Measurements from ENCODE around the gene ACYP2. TPM values are rescaled to one million over a fixed set of nuclear protein-coding genes. Genes with fewer than 3 reads are reported as not detected.
"Not testable (repeated sequence)": the region's sequence is repeated elsewhere in the genome, so short reads cannot be mapped to it uniquely, and the experiment has no call there.

ACYP2 gene
- 7.3 TPM for total RNA-seq

DNA sequence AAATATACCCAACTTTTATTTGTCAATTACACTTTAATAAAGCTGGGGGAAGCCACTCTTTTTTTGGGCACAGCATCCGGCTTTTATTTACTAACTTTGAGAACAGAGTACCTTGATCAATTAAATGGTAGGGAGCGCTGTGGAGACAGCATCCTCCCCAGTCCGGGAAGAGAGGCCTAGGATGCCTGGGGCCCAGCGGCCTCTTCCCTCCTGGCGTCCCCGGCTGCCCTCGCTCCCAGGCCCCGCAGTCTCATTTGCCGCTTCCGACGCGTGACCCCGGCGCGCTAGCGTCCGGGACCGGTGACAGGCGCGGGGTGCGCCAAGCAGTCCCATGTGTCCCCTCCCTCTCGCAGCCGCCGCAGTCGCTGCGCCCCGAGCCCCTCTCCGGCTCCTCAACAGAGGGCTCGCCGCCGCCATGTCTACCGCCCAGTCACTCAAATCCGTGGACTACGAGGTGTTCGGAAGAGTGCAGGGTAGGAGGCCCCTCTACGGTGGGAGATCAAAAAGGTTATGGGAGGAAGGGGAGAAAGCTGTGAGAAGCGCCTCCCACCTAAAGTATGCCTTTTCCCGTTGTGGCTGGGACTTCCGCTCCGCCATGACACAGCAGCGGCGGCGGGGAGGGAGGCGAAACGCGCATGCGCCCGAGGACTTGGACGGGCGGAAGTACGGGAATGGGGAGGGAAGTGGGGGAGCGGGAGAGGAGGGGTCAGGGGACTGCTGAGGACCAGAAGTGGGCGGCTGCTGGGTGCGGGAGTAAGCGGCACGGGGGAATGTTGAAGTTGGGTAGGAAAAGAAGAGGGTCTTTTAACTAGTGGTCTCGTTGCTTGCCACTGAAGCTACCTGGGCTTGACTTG lies at the start of gene ACYP2:
Gene ACYP2 (plus strand): TSS at position 332 of the 854 bp plus-strand sequence.
- peak; percentile 93 for ATAC-seq

DNA sequence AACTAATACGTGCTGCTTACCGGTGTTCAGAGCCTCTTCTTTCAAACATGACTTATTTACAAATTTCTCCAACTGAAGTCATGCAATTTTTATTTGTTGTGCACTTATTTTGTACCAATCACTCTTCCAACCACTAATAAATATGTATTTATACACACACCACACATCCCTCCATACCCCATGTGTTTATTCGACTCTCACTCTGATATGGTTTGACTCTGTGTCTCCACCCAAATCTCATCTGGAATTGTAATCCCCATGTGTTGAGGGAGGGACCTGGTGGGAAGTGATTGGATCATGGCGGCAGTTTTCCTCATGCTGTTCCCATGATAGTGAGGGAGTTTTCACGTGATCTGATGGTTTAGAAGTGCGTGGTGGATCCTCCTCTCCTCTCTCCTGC lies 49.5 kb upstream of the ACYP2 start:
- ATAC-seq, result no peak

DNA sequence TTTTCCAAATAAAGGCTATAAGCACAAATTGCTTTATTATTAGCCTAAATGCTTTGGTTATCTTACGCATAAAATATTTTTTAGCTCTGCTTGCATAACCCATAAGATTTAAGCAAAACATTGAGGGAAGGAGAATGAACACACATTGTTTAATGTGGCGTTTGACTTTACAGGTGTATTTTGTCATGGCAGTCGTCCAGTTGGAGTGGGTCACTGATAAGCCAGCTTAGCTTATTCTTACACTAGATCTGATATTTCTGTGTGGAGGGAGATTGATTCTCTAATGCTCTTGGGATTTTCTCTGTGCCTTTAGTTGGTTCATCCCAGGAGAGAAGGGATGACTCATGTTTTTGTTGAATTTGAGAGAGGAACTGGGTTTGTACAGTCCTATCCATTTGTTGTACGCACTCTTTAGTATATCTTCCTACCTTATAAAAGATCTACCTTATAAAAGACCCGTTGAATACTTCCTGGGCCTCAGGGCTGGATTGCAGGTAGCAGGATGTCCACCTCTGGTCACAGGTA lies 47.5 kb upstream of the ACYP2 start:
- ATAC-seq, result no peak

DNA sequence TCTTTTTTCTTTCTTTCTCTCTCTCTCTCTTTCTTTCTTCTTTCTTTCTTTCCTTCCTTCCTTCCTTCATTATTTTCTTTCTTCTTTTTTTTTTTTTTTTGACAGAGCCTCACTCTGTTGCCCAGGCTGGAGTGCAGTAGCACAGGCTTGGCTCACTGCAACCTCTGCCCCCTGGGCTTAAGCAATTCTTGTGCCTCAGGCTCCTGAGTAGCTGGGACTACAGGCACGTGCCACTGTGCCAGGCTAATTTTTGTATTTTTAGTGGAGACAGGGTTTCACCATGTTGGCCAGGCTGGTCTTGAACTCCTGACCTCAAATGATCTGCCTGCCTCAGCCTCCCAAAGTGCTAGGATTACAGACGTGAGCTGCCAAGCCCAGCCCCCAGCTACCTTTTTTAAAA lies 42.9 kb upstream of the ACYP2 start:
- not testable (repeated sequence) for ATAC-seq

DNA sequence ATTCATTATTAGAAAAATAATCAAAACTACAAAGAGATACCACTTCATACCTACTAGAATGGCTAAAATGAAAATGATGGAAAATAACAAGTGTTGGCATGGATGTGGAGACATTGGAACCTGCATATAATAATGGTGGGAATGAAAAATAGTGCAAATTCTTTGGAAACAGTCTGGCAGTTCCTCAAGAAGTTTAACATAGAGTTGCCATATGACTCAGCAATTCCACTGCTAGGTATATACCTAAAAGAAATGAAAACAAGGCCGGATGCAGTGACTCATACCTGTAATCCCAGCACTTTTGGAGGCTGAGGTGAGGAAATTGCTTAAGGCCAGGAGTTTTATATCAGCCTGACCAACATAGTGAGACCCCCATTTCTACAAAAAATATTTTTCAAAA lies 41.6 kb upstream of the ACYP2 start:
- ATAC-seq, result peak; percentile 92

DNA sequence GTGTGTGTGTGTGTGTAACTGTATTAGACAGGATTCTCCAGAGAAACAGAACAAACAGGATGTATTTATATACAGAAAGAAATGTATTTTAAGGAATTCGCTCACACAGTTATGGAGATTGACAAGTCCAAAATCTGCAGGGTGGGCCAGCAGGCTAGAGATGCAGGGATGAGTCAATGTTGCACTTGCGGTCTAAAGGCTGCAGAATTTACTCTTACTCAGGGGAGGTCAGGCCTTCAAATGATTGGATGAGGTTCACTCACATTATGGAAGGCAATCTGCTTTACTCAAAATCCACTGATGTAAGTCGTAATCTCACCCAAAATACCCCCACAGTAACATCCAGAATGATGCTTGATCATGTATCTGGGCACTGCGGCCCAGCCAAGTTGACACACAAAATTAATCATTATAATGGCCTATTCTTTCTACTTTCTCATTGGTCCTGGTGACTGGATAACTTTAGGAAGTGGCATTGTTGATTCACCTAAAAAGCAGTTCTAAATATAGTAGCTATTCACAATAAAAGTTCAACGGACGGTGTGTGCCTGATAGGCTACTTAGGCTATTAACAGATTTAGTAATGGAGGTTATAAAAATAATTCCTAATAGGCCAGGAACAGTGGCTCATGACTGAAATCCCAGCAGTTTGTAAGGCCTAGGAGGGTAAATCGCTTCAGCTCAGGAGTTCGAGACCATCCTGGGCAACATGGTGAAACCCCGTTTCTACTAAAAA lies 40.6 kb upstream of the ACYP2 start:
- no peak for ATAC-seq

DNA sequence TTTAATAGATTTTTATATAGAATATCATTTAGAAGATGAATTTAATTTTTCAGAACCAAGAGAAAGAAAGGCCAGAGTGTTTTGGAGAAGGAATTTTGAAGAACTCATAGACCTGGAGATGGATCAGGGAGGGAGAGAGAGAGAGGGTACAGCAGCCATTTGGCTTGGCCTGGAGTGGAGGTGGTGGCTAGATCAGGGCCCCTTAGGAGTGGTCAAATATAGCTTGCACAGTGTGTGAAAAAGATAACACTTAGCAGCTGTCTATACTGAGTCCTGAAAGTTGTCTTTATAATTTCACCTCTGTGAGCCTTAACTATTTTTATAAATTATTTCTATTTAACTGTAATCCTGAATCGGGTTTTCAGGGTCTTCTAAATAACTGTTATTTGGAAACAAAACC lies 38.8 kb upstream of the ACYP2 start:
- no peak for ATAC-seq

DNA sequence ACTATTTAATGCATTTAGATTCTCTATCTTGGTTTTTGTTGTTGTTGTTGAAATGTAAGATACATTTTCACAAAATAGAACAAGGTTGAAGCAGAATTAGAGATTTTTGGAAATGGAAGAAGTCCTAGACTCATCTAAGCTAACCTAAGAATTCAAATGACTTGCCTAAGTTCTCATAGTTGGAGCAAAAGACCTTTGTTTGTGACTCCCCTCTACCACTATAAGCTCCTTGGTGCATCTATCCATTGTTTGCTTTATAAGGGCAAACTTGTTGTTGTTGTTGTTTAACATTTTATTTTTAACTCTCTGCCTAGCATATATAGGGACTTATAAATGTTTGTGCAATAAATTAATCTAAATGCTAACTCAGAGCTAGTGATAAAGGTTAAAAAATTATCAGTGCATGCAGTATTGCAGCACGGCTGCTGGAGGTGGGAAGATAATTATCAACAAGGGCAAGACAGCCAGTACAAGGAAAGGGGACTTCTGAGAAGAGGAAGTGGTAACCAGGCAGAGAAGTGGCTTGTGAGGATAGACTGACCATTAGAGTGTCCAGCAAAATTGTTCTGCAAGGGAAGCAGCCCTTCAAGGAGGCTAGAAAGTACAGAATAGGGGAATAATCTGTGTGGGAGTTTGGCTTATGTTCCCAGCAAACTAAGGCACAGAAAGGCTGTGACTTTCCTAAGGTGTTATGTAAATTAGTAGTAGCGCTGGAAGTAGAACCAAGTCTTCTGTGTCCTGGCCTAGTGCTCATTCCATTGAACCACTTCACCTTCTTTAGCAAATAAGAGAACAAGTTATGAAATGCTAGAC lies 38.1 kb upstream of the ACYP2 start:
- no peak for ATAC-seq

DNA sequence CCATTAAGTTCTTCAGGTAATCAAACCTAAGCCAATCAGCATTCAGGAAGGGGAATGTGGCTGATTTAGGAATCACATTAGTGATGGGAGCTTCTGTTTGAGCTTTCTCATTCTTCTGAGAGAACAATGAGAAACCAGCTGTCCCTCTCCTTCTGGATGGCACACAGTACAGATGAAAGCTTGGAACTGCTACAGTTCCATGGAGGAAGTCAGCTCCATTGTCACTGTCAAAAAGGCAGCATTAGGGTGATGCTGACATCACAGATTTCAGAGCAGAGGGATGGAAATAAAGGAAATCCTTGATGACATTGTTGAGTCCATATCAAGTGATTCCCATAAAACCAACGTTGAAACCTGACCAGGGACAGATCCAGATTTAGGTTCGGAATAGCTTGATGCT lies 36.1 kb upstream of the ACYP2 start:
- no peak for ATAC-seq

DNA sequence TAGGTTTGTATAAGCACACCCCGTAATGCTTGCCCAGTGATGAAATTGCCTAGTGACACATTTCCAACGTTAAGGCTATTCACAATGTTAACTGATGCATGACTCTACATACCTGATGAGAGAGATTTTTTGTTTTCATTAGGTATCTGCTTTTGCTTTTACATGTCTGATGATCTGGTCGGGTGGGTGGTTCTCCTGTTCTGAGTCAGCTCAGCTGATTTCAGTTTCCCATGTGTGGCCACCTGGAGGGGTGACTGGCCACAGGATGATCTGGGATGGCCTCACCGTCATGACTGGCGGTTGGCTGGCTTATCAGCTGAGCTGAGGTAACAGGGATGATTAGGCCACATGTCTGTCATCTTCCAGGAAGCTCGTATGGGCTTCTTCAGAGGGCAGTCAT lies 33.8 kb upstream of the ACYP2 start:
- peak; percentile 95 for ATAC-seq

DNA sequence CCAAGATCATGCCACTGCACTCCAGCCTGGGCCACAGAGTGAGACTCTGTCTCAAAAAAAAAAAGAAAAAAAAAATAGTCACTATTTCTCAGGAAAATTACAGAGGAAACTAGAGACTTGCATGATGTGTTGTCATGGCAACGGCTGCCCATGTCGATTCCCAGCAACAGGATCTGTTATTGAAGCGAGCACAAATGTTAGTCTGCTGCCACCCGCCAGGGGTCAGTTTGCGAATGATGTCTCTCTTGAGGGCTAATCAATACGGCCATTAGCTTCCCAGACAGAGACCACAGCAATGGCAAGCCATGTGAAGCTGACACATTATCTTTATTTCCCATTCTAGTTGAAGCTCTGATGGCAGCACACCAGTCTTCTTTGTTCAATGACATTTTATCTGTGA lies 32.4 kb upstream of the ACYP2 start:
- ATAC-seq, result no peak

DNA sequence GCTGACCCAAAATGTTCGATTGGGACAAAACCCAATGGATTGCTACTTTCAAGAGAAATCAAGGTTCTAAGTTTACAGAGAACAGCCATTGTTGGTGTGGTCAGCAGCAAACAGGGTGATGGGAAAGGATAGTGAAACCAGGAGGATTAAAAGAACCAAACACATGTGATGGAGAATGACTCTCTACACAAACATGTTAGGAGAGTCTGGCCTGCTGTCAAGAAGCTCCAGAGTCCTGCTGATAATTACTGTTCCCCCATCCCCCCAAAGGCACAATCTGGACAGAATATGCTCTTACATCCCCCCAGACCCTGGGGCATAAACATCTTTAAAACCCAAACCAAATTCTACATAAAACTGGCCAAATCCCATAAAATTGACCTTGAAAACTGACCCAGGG lies 32.0 kb upstream of the ACYP2 start:
- ATAC-seq, result no peak

DNA sequence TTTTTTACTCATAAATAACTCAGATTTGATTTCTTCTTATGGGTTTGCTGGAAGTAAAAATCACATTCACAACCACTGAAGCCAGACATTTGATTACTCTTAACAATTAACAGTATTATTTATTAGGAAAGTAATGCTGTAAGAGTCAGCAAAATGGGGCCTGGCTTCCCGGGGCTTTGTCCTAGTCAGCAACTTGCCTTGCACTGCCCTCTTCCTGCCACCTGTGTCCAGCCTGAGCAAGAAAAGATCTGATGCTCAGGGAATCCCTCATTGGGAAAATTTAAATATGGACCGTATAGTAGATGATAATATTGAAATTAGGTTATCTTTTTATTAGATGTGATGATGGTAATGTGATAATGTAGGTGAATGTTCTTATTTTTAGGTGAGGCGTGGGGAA lies 30.8 kb upstream of the ACYP2 start:
- no peak for ATAC-seq

DNA sequence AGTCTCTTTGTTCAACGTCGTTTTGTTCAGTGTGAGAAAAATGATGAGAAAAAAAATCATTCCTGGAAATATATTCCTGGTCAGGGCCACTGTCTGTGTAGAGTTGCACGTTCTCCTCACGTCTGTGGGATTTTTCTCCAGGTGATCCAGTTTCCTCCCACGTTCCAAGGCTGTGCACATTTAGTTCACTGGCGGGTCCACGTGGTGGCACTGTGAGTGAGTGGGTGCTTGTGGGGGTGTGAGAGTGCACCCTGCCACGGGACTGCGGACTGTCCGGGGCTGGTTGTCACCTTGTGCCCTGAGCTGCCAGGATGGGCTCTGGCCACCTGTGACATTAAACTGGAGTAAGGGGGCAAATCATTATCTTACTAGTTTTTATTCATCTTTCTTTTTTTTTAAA lies 30.3 kb upstream of the ACYP2 start:
- ATAC-seq, result no peak

DNA sequence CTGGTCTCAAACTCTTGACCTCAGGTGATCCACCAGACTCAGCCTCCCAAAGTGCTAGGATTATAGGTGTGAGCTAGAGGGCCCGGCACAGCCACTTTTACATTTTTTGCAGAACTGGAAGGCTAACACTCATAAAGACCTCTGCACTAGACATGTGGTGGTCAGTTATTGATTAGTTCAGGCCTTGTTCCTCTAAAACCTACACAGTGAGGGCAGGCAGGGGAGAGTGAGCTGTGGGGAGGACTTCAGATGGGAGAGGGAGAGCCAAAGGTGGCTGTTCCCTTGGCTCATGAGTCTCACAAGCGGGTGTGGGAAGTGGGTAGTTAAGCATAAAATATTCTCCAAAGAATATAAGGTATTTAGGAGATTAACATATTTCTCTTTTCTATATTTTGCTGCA lies 29.3 kb upstream of the ACYP2 start:
- ATAC-seq, result no peak

DNA sequence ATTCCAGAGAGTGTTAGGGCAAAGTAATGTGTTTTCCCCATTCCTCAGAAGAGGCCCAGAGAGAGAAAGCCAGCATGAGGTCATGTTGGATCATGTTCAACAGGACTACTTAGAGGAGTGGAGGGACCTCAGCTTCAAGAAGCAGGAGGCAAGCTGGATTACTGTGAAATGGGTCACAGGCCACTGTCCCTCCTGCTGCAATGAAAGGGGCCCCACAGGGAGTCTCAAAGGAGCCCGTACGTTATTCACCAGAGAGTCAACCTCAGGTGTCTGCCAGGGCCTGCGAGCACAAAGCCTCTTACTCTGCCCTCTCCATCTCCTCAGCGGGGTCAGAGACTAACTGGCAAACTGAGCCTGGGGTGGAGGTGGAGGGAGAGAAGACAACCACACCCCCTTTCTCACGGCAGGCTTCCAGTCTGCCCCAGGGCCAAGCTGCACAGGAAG lies 27.2 kb upstream of the ACYP2 start:
- peak; percentile 20 for ATAC-seq

DNA sequence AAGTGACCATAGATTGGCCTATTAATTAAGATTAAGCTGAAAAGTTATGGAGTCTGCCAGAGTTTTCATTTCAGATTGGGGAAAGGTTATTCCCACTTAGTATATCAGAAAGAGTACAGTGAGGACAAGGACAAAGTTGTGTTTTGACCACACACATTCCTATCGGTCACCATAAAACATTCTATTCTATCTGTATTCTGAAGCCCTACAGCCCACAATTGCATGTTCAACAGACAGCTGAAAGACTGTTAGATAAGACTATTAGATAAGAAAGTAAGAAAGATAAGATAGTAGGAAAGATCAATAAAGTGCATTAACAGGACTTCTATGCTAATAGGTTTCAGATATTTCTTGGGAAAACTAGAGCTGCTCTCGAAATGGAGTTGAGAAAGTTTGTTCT lies 26.7 kb upstream of the ACYP2 start:
- no peak for ATAC-seq

DNA sequence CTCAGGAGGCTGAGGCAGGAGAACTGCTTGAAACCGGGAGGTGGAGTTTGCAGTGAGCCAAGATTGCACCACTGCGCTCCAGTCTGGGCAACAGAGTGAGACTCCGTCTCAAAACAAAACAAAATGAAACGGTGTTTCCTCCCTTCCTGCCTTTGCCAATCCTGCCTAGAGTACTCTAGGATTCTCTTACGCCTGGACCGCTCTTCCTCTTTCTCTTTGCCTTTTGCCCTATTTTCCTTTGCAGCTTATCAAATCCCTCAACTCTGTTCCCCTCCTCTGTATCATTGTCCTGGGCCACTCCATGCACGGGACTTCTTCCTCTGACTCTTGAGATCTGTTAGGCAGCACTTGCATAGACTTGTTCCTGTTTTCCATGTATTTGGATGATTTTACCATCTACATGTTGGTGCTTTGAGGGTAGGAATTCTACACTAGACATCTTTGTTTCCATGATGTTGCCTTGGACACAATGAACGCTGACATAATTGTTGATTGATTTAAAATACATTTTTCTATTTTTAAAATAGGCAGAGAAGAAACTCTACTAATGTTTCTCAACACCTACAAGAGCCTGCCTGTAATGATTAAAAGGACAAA lies 24.8 kb upstream of the ACYP2 start:
- no peak for ATAC-seq

DNA sequence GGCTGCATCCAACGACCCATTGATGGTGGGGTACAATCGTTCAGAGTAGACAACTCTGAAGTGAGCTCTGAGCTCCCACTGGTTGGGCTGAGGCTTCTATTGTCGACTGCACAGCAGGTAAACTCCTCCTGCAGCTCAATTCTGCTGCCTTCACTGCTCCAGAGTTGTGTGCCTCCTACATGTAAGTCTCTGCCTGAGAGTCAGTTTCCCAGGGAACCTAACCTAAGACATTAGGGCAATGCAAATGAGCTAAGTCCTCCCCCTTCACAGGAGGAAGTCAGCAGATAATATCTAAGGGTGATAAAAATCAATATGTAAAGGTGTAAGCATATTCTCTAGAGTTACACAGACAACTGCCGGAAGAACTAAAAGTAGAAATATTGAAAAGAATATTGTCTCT lies 22.5 kb upstream of the ACYP2 start:
- ATAC-seq, result no peak

DNA sequence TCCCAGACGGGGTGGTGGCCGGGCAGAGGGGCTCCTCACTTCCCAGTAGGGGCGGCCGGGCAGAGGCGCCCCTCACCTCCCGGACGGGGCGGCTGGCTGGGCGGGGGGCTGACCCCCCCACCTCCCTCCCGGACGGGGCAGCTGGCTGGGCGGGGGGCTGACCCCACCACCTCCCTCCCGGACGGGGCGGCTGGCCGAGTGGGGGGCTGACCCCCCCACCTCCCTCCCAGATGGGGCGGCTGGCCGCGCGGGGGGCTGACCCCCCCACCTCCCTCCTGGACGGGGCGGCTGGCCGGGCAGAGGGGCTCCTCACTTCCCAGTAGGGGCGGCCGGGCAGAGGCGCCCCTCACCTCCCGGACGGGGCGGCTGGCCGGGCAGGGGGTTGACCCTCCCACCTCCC lies 20.0 kb upstream of the ACYP2 start:
- ATAC-seq, result not testable (repeated sequence)

DNA sequence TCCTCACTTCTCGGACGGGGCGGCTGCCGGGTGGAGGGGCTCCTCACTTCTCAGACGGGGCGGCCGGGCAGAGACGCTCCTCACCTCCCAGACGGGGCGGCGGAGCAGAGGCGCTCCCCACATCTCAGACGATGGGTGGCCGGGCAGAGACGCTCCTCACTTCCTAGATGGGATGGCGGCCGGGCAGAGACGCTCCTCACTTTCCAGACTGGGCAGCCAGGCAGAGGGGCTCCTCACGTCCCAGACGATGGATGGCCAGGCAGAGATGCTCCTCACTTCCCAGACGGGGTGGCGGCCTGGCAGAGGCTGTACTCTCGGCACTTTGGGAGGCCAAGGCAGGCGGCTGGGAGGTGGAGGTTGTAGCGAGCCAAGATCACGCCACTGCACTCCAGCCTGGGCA lies 19.3 kb upstream of the ACYP2 start:
- not testable (repeated sequence) for ATAC-seq

DNA sequence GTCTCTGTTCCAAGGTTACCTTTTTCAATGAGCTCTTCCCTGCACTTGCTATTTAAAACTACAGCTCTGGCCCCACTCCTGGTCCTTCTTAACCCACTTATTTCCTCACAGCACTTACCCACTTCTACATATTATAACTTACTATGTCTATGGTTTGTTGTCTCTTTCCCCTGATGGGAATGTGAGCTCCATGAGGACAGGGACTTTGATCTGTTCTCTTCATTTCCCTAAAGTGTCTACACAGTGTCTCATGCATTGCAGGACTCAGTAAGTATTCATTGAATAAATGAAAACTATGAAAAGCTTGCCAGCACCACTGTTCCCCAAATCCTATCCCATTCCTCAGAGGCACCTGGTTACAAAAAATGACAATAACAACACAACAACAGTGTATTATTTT lies 18.3 kb upstream of the ACYP2 start:
- ATAC-seq, result no peak

DNA sequence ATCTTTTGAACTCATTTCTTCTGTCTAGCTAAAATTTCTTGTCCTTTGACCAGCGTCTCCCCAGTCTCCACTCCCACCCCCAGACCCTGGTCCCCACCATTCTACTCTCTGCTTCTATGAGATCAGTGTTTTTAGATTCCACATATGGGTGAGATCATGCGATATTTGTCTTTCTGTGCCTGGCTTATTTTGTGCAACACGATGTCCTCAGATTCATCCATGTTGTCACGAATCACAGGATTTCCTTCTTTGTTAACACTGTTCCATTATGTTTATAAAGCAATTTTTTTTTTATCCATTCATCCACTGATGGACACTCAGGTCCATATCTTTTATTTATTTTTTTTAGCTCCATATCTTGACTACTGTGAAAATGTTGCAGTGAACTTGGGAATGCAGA lies 16.0 kb upstream of the ACYP2 start:
- ATAC-seq, result no peak

Data from esophagus mucosa (tissue), 1 donor.